GM12878 (cell line): ENCODE data around the gene PCK2. TPM values are rescaled to one million over a fixed set of nuclear protein-coding genes. Genes with fewer than 3 reads are reported as not detected.

ENCODE experiments used
- ATAC-seq: fragments of 200-7000 bp; cut with Tn5 transposase; 3 replicates; pipeline ENCODE4 v1.9.1; 2020; ENCODE audit warnings: mild to moderate bottlenecking, moderate library complexity
- BruUV-seq: library from RNA; stranded (reverse); fragments of 400-500 nt; replicated peaks from 2 replicates; lab custom pipeline; 2021; lab: Mats Ljungman, UMichigan
- CTCF ChIA-PET: fragments of 300-600 bp; sonication (Branson Sonifier 250); formaldehyde crosslinking; extraction: SDS; loops from one replicate; lab custom pipeline; 2021; ENCODE audit warnings: inconsistent platforms; lab: Yijun Ruan, JAX
- POLR2A ChIA-PET: fragments of 350-600 bp; formaldehyde crosslinking; extraction: SDS; loops from one replicate; lab custom pipeline; 2021; ENCODE audit warnings: inconsistent platforms; lab: Charles Lee
- RAD21 ChIA-PET: fragments of 300-600 bp; sonication (Branson Sonifier 250); formaldehyde crosslinking; loops from one replicate; lab custom pipeline; 2023; ENCODE audit warnings: antibody characterized with exemption; ENCODE audit not compliant: unreplicated experiment; lab: Charles Lee
- SMC1A ChIA-PET: fragments of 300-600 bp; sonication (Branson Sonifier 250); formaldehyde crosslinking; loops from one replicate; lab custom pipeline; 2023; ENCODE audit not compliant: unreplicated experiment, uncharacterized antibody; lab: Charles Lee
- DNase-seq: peaks from one replicate; pipeline ENCODE4 v3.0.0-alpha.2; 2011; ENCODE audit warnings: low read depth, low spot score
- FAIRE-seq: peaks from 3 replicates; lab custom pipeline; 2011; peaks lifted over from hg19 to GRCh38; lab: Jason Lieb, UNC
- H2AFZ ChIP-seq: 2 replicates; pipeline ENCODE4 v1.6.0; 2011; ENCODE audit warnings: low read depth, low read length, control low read depth; ENCODE audit not compliant: control insufficient read depth
- H3K27ac ChIP-seq: 2 replicates; pipeline ENCODE4 v1.5.1; 2011; ENCODE audit warnings: control low read depth; ENCODE audit not compliant: control insufficient read depth, insufficient read depth
- H3K27me3 ChIP-seq, 2 experiments: replicated peaks in 1 of 2; 2 replicates each; pipeline versions ENCODE4 v1.6.0 to v1.6.1; 2011; ENCODE audit warnings: low read length in 1 of 2; ENCODE audit not compliant: control insufficient read depth in 2 of 2, insufficient read depth in 2 of 2
- H3K36me3 ChIP-seq, 2 experiments: 2 replicates each; pipeline ENCODE4 v1.5.1; 2011; ENCODE audit warnings: low read length in 1 of 2; ENCODE audit not compliant: control insufficient read depth in 2 of 2, insufficient read depth in 2 of 2
- H3K4me1 ChIP-seq: 2 replicates; pipeline ENCODE4 v1.6.1; 2011; ENCODE audit warnings: mild to moderate bottlenecking, low read length, moderate library complexity, mixed read lengths; ENCODE audit not compliant: control insufficient read depth, insufficient read depth
- H3K4me2 ChIP-seq: 2 replicates; pipeline ENCODE4 v1.6.0; 2011; ENCODE audit warnings: control low read depth; ENCODE audit not compliant: control insufficient read depth, insufficient read depth
- H3K4me3 ChIP-seq: fragments of 200-600 bp; sonication (generic); 2 replicates; pipeline ENCODE4 v1.5.1; 2016
- H3K79me2 ChIP-seq: 2 replicates; pipeline ENCODE4 v1.6.0; 2011; ENCODE audit warnings: low read length; ENCODE audit not compliant: control insufficient read depth, insufficient read depth
- H3K9ac ChIP-seq: 2 replicates; pipeline ENCODE4 v1.8.0; 2011; ENCODE audit warnings: low read length, control low read depth, mixed read lengths; ENCODE audit not compliant: control insufficient read depth, insufficient read depth
- H3K9me3 ChIP-seq: replicated peaks from 3 replicates; pipeline ENCODE4 v1.5.1; 2011; ENCODE audit warnings: mild to moderate bottlenecking, low read length; ENCODE audit not compliant: control insufficient read depth, insufficient read depth
- H4K20me1 ChIP-seq: 2 replicates; pipeline ENCODE4 v1.6.0; 2011; ENCODE audit not compliant: control insufficient read depth, insufficient read depth
- IKZF1 ChIP-seq: fragments of 450-650 bp; conservative IDR thresholded peaks from 2 replicates; pipeline ENCODE4 v1.6.1; 2017; ENCODE audit warnings: antibody characterized with exemption, mild to moderate bottlenecking
- JUNB ChIP-seq: IDR thresholded peaks from 2 replicates; pipeline ENCODE4 v1.6.1; 2016; ENCODE audit warnings: antibody characterized with exemption, mild to moderate bottlenecking
- NFIC ChIP-seq: IDR thresholded peaks from 2 replicates; pipeline ENCODE4 v1.6.1; 2012; ENCODE audit warnings: low read depth, mild to moderate bottlenecking, inconsistent platforms, low read length, moderate library complexity
- RFX5 ChIP-seq: IDR thresholded peaks from 2 replicates; pipeline ENCODE4 v1.6.1; 2011; ENCODE audit warnings: low read depth, low read length, improper control_type of control experiment
- SMAD5 ChIP-seq: IDR thresholded peaks from 2 replicates; pipeline ENCODE4 v1.6.1; 2016; ENCODE audit warnings: antibody characterized with exemption, low read depth
- SUZ12 ChIP-seq: fragments of 200-600 bp; sonication (generic); IDR thresholded peaks from one replicate; pipeline ENCODE4 v1.6.1; 2018; ENCODE audit warnings: antibody characterized with exemption, mild to moderate bottlenecking; ENCODE audit not compliant: unreplicated experiment
- ZNF217 ChIP-seq: fragments of 450-650 bp; IDR thresholded peaks from 2 replicates; pipeline ENCODE4 v1.6.1; 2017; ENCODE audit warnings: antibody characterized with exemption, mild to moderate bottlenecking
- ZSCAN29 ChIP-seq: fragments of 450-650 bp; IDR thresholded peaks from 2 replicates; pipeline ENCODE4 v1.6.1; 2017; ENCODE audit warnings: mild to moderate bottlenecking, moderate library complexity
- WGBS: methylation state at CpG from one replicate; pipeline ENCODE4 v1.1.6; 2016; ENCODE audit warnings: low lambda C conversion rate; ENCODE audit not compliant: insufficient replicate concordance, insufficient coverage; ENCODE audit errors: missing lambda C conversion rate; 5-methylcytosine and 5-hydroxymethylcytosine counted together
- in situ Hi-C: fragments of 300-500 bp; cut with MboI; formaldehyde crosslinking; loops from 9 replicates; pipeline ENCODE4 v1.14.3; 2018; ENCODE audit warnings: mixed read lengths
- intact Hi-C: fragments of 100-400 bp; cut with micrococcal nuclease; formaldehyde crosslinking; loops from one replicate; pipeline ENCODE4 v1.14.2; 2022; ENCODE audit not compliant: unreplicated experiment
- polyA plus RNA-seq, 11 experiments: library from polyadenylated mRNA; depleted of rRNA in 4 of 11; unstranded in 6 of 11; stranded (reverse) in 5 of 11; fragments of >200 nt; fragmentation: Nextera tagmentation in 4 of 11; fragmentation: Illumina TruSeq in 1 of 11; extraction: Ambion mirVana in 4 of 11; extraction: Trizol in 1 of 11; gene quantifications; 1 replicate in 1 of 11; 2 replicates in 10 of 11; pipeline versions ENCODE4 v1.2.1 to v1.2.3, GENCODE V29; 2011 to 2016; ENCODE audit warnings: inconsistent platforms in 2 of 11, missing spikeins in 2 of 11, low read depth in 1 of 11
- total RNA-seq, 4 experiments: library from RNA; depleted of rRNA in 3 of 4; stranded (reverse); fragments of >200 nt in 3 of 4; fragmentation: Illumina TruSeq in 1 of 4; extraction: Trizol in 1 of 4; gene quantifications; 2 replicates each; pipeline versions ENCODE4 v1.2.1 to v1.2.3, GENCODE V29; 2013 to 2021
- TF ChIP-seq, protein P1 (sequence below): fragments of 450-650 bp; IDR thresholded peaks from 2 replicates; pipeline ENCODE4 v1.6.1; 2016; ENCODE audit warnings: mild to moderate bottlenecking
- TF ChIP-seq, protein P2 (sequence below): fragments of 150-350 bp; IDR thresholded peaks from 2 replicates; pipeline ENCODE4 v1.6.1; 2016; ENCODE audit warnings: low read depth, low read length

PCK2 gene
- total and polyA plus RNA-seq, 10 of the 15 experiments (the other 5 are each of a cell fraction or from before 2014, with no cell fraction given) = 6.6 to 110 (median 44.6) TPM

DNA sequence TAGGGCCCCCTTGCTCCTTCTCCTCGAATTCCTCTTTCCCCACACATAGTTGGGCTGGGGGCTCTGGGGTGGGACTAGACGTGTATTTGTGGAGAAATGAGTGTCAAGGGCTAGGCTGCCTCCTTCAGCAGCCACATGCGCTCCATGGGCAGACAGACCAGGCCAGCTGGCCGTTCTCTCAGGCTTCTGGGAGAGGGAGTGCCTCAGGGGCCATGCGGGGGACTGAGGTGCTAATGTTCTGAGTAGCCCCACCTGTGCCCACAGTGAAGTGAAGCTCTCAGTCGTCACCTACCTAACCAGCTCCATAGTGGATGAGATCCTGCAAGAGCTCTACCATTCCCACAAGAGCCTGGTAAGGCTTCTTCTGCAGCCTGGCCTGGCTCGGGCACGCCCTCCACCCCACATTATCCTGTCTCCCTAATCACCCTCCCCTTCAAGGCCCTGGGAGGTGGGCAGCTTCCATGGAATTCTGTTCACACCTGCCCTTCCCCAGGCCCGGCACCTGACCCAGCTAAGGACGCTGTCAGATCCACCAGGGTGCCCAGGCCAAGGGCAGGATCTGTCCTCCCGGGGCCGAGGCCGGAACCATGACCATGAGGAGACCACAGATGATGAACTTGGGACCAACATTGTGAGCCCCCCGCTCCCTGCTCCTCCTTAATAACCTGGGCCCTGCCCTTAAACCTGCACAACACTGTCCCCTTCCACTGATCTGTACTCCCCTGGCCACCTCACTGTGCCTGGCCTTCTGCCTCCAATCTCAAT is 31.7 kb upstream of the PCK2 start:
- no TSS peak for BruUV-seq
- CTCF ChIA-PET = interaction anchor here (1.0 to 2.7 kb wide), 7 partner anchors 10 to 46 kb away, joined by 3 to 23 read pairs (median 8); partner anchors contain the start of gene PCK2

DNA sequence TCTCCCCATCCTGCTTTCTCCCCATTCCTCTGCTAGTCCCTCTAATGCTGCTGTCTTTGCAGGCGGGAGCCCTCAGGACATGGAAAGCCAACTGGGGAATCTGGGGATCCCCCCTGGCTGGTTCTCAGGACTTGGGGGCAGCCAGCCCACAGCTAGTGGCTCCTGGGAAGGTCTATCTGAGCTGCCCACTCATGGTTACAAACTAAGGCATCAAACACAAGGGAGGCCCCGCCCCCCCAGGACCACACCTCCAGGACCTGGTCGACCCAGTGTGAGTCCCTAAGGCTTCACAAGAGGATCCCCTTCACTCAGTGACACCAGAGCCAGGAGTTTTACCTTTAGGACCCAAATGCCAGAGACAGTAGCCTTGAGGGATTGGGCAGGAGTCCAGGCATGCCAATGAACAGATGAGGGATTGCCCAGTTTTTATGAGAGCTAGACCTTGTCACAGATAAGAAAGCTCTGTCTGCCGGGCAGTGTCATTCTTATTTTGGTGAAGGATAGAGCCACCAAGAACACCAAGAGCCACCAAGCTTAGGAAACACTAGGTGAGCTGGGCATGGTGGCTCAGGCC is 30.8 kb upstream of the PCK2 start:
- DNase-seq = no peak
- no peaks in the 10 kb centered on the region for H3K4me1 ChIP-seq
- no peaks in the 10 kb centered on the region for H4K20me1 ChIP-seq
- H3K79me2 ChIP-seq = no peaks in the 10 kb centered on the region
- no peaks in the 10 kb centered on the region for H3K36me3 ChIP-seq
- no peak overlapping the region for H3K9ac ChIP-seq
- CTCF ChIA-PET = interaction anchor here (0.7 kb wide), 1 partner anchor 49 kb away, joined by 3 read pairs; no protein-coding TSS in a partner anchor
- TF ChIP-seq IKZF1 (no peak), ZSCAN29 (no peak), SMAD5 (no peak), ZNF217 (no peak), NFIC (no peak), SUZ12 (no peak), RFX5 (no peak)
- TF ChIP-seq, protein P1, sequence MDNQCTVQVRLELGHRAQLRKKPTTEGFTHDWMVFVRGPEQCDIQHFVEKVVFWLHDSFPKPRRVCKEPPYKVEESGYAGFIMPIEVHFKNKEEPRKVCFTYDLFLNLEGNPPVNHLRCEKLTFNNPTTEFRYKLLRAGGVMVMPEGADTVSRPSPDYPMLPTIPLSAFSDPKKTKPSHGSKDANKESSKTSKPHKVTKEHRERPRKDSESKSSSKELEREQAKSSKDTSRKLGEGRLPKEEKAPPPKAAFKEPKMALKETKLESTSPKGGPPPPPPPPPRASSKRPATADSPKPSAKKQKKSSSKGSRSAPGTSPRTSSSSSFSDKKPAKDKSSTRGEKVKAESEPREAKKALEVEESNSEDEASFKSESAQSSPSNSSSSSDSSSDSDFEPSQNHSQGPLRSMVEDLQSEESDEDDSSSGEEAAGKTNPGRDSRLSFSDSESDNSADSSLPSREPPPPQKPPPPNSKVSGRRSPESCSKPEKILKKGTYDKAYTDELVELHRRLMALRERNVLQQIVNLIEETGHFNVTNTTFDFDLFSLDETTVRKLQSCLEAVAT = no peak
- TF ChIP-seq, protein P2, sequence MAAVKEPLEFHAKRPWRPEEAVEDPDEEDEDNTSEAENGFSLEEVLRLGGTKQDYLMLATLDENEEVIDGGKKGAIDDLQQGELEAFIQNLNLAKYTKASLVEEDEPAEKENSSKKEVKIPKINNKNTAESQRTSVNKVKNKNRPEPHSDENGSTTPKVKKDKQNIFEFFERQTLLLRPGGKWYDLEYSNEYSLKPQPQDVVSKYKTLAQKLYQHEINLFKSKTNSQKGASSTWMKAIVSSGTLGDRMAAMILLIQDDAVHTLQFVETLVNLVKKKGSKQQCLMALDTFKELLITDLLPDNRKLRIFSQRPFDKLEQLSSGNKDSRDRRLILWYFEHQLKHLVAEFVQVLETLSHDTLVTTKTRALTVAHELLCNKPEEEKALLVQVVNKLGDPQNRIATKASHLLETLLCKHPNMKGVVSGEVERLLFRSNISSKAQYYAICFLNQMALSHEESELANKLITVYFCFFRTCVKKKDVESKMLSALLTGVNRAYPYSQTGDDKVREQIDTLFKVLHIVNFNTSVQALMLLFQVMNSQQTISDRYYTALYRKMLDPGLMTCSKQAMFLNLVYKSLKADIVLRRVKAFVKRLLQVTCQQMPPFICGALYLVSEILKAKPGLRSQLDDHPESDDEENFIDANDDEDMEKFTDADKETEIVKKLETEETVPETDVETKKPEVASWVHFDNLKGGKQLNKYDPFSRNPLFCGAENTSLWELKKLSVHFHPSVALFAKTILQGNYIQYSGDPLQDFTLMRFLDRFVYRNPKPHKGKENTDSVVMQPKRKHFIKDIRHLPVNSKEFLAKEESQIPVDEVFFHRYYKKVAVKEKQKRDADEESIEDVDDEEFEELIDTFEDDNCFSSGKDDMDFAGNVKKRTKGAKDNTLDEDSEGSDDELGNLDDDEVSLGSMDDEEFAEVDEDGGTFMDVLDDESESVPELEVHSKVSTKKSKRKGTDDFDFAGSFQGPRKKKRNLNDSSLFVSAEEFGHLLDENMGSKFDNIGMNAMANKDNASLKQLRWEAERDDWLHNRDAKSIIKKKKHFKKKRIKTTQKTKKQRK = no peak
- TF ChIP-seq, all 136 proteins: peak for 0
- Histone ChIP-seq H3K27me3 (peaks cover 0 to 2% of the 10 kb centered on the region in 2 experiments; a peak in 3 of 4 replicates), H3K27ac (no peak overlapping the region), H3K4me3 (no peak overlapping the region), H3K9me3 (no peaks in the 10 kb centered on the region), H2AFZ (no peak overlapping the region), H3K4me2 (no peak overlapping the region)
- in situ Hi-C loops = no loop called here
- SMC1A ChIA-PET = interaction anchor here (1.3 kb wide), 1 partner anchor 17 kb away, joined by 6 read pairs; no protein-coding TSS in a partner anchor
- WGBS = 17% methylated on average over 4 of the region's 4 CpGs
- POLR2A ChIA-PET = interaction anchor here (1.0 to 1.7 kb wide), 2 partner anchors 18 to 31 kb away, joined by 3 to 4 read pairs; partner anchors contain the start of gene PCK2
- ATAC-seq (no peak), FAIRE-seq (no peak)
- no TSS peak for BruUV-seq
- intact Hi-C loops = no loop called here
- RAD21 ChIA-PET = no interaction called here

More for the DNA sequence above, 31.7 kb upstream of the PCK2 start:
- FAIRE-seq = no peak
- SMC1A ChIA-PET = interaction anchor here (2.5 kb wide), 1 partner anchor 47 kb away, joined by 14 read pairs; no protein-coding TSS in a partner anchor
- intact Hi-C loops (no loop called here), in situ Hi-C loops (no loop called here)
- Histone ChIP-seq H2AFZ (no peak overlapping the region), H3K9me3 (no peaks in the 10 kb centered on the region), H3K36me3 (no peaks in the 10 kb centered on the region), H3K27me3 (peaks cover 0 to 2% of the 10 kb centered on the region in 2 experiments; a peak in 2 of 4 replicates), H4K20me1 (no peaks in the 10 kb centered on the region), H3K4me3 (no peak overlapping the region), H3K9ac (no peak overlapping the region), H3K4me1 (no peaks in the 10 kb centered on the region), H3K27ac (no peak overlapping the region), H3K4me2 (no peak overlapping the region), H3K79me2 (no peaks in the 10 kb centered on the region)
- DNase-seq = no peak
- RAD21 ChIA-PET = interaction anchor here (0.9 to 7.2 kb wide), 3 partner anchors 30 to 83 kb away, joined by 3 to 140 read pairs (median 3); partner anchors contain the start of gene PCK2
- 51% methylated on average over 14 of the region's 14 CpGs for WGBS
- POLR2A ChIA-PET = interaction anchor here (1.1 to 1.7 kb wide), 2 partner anchors 17 to 19 kb away, joined by 3 to 4 read pairs; no protein-coding TSS in a partner anchor
- no peak for TF ChIP-seq JUNB
- ATAC-seq = no peak
